Activated CD4-positive, alpha-beta T cell treated with anti-CD3 and anti-CD28 coated beads, Interleukin-2, amount 50 U/mL, for 16 hours (primary cell): Measurements from ENCODE around the gene ABCA3.

Source experiments
- DNase-seq: peaks from one replicate; pipeline ENCODE4 v3.0.0-alpha.2; 2020

The ABCA3 gene

GRCh38 chr16:2308089-2308962, 32.2 kb downstream of the ABCA3 start:
- no peak for DNase-seq

GRCh38 chr16:2299915-2300192, 40.7 kb downstream of the ABCA3 start:
- DNase-seq = no peak

- no peak for DNase-seq
Measured at GRCh38 chr16:2299121-2299914, 41.2 kb downstream of the ABCA3 start.

- no peak for DNase-seq
Measured at GRCh38 chr16:2298621-2299020, 41.9 kb downstream of the ABCA3 start.

- DNase-seq = no peak
Measured at GRCh38 chr16:2297506-2297860, 43.0 kb downstream of the ABCA3 start.

GRCh38 chr16:2296661-2297505, 43.6 kb downstream of the ABCA3 start:
- peak; percentile 16 for DNase-seq

GRCh38 chr16:2295056-2295798, 45.3 kb downstream of the ABCA3 start:
- DNase-seq = no peak

- no peak for DNase-seq
Measured at GRCh38 chr16:2292221-2292620, 48.3 kb downstream of the ABCA3 start.

- no peak for DNase-seq
Measured at GRCh38 chr16:2289282-2289681, 51.2 kb downstream of the ABCA3 start.

- DNase-seq = no peak
Measured at GRCh38 chr16:2288726-2289125, 51.8 kb downstream of the ABCA3 start.

- no peak for DNase-seq
Measured at GRCh38 chr16:2287916-2288547, 52.5 kb downstream of the ABCA3 start.

GRCh38 chr16:2286550-2286949, 54.0 kb downstream of the ABCA3 start:
- no peak for DNase-seq

GRCh38 chr16:2285731-2286191, 54.8 kb downstream of the ABCA3 start:
- no peak for DNase-seq

- no peak for DNase-seq
Measured at GRCh38 chr16:2284797-2285576, 55.5 kb downstream of the ABCA3 start.

GRCh38 chr16:2284001-2284770, 56.3 kb downstream of the ABCA3 start:
- no peak for DNase-seq

GRCh38 chr16:2282866-2283555, 57.5 kb downstream of the ABCA3 start:
- no peak for DNase-seq

GRCh38 chr16:2282262-2282661, 58.3 kb downstream of the ABCA3 start:
- DNase-seq = no peak

- DNase-seq = no peak
Measured at GRCh38 chr16:2280981-2281542, 59.5 kb downstream of the ABCA3 start.

- no peak for DNase-seq
Measured at GRCh38 chr16:2280461-2280860, 60.1 kb downstream of the ABCA3 start.
